IMR-90 (cell line): ENCODE measurements around the gene SLC2A1. TPM values are rescaled to one million over a fixed set of nuclear protein-coding genes. Genes with fewer than 3 reads are reported as not detected.

ENCODE experiments used
- ATAC-seq: fragments of 200-7000 bp; cut with Tn5 transposase; 2 replicates; pipeline ENCODE4 v1.9.1; 2020; ENCODE audit warnings: low read depth, mild to moderate bottlenecking, moderate library complexity
- BruUV-seq: library from RNA; stranded (reverse); fragments of 400-500 nt; replicated peaks from 2 replicates; lab custom pipeline; 2021; lab: Mats Ljungman, UMichigan
- CTCF ChIA-PET: fragments of 300-600 bp; formaldehyde crosslinking; extraction: SDS; loops from one replicate; lab custom pipeline; 2021; ENCODE audit warnings: antibody characterized with exemption; lab: Yijun Ruan, JAX
- POLR2A ChIA-PET: fragments of 300-600 bp; sonication (Branson Sonifier 250); formaldehyde crosslinking; loops from one replicate; lab custom pipeline; 2022; ENCODE audit warnings: antibody characterized with exemption; ENCODE audit not compliant: unreplicated experiment; lab: Charles Lee
- DNase-seq: peaks from one replicate; pipeline ENCODE4 v3.0.0; 2013
- H2AFZ ChIP-seq: replicated peaks from 2 replicates; pipeline ENCODE3; 2013; ENCODE audit warnings: low read length, mild to moderate bottlenecking; ENCODE audit not compliant: poor library complexity
- H2AK5ac ChIP-seq: 2 replicates; pipeline ENCODE4 v1.6.1; 2013; ENCODE audit warnings: low read depth, low read length, inconsistent platforms
- H2AK9ac ChIP-seq: replicated peaks from 2 replicates; pipeline ENCODE3; 2013; ENCODE audit warnings: mild to moderate bottlenecking, low read depth, low read length, moderate library complexity; ENCODE audit not compliant: poor library complexity
- H2BK120ac ChIP-seq: 2 replicates; pipeline ENCODE4 v1.6.1; 2013; ENCODE audit warnings: low read depth, low read length, inconsistent platforms
- H2BK15ac ChIP-seq: 3 replicates; pipeline ENCODE4 v1.6.1; 2013; ENCODE audit warnings: low read depth, low read length, inconsistent platforms
- H2BK20ac ChIP-seq: 2 replicates; pipeline ENCODE4 v1.6.1; 2013; ENCODE audit warnings: low read depth, mild to moderate bottlenecking, inconsistent platforms, low read length, moderate library complexity
- H2BK5ac ChIP-seq: 2 replicates; pipeline ENCODE4 v1.6.1; 2013; ENCODE audit warnings: mild to moderate bottlenecking, low read depth, low read length, inconsistent platforms; ENCODE audit not compliant: poor library complexity, severe bottlenecking
- H3K14ac ChIP-seq: replicated peaks from 2 replicates; pipeline ENCODE4 v1.6.1; 2013; ENCODE audit warnings: low read depth, low read length, inconsistent platforms
- H3K18ac ChIP-seq: 2 replicates; pipeline ENCODE4 v1.6.1; 2013; ENCODE audit warnings: low read depth, low read length, control low read depth
- H3K23ac ChIP-seq: 2 replicates; pipeline ENCODE4 v1.6.1; 2013; ENCODE audit warnings: low read depth, low read length, inconsistent platforms
- H3K27ac ChIP-seq: 2 replicates; pipeline ENCODE4 v1.5.1; 2013; ENCODE audit warnings: mild to moderate bottlenecking, control low read depth, low read length; ENCODE audit not compliant: insufficient read depth
- H3K27me3 ChIP-seq: 2 replicates; pipeline ENCODE4 v1.6.1; 2013; ENCODE audit warnings: low read length; ENCODE audit not compliant: control insufficient read depth, insufficient read depth
- H3K36me3 ChIP-seq: 2 replicates; pipeline ENCODE4 v1.6.1; 2013; ENCODE audit warnings: low read length, mixed read lengths; ENCODE audit not compliant: control insufficient read depth, insufficient read depth
- H3K4ac ChIP-seq: 2 replicates; pipeline ENCODE4 v1.6.1; 2013; ENCODE audit warnings: low read depth, low read length, inconsistent platforms
- H3K4me1 ChIP-seq: 2 replicates; pipeline ENCODE4 v1.6.1; 2013; ENCODE audit warnings: low read length, mixed read lengths; ENCODE audit not compliant: control insufficient read depth, insufficient read depth
- H3K4me2 ChIP-seq: 2 replicates; pipeline ENCODE4 v1.6.1; 2013; ENCODE audit warnings: low read depth, mild to moderate bottlenecking, control low read depth, low read length, moderate library complexity
- H3K4me3 ChIP-seq: 2 replicates; pipeline ENCODE4 v1.5.1; 2013; ENCODE audit warnings: low read depth, mild to moderate bottlenecking, control low read depth, low read length, moderate library complexity; ENCODE audit not compliant: insufficient read depth
- H3K56ac ChIP-seq: 2 replicates; pipeline ENCODE4 v1.6.1; 2013; ENCODE audit warnings: low read length, inconsistent platforms; ENCODE audit not compliant: insufficient read depth; ENCODE audit errors: extremely low read depth
- H3K79me1 ChIP-seq, 2 experiments: 2 replicates each; pipeline ENCODE4 v1.6.1; 2013; ENCODE audit warnings: low read length in 2 of 2, inconsistent platforms in 1 of 2, low read depth in 1 of 2
- H3K9ac ChIP-seq: 2 replicates; pipeline ENCODE4 v1.6.1; 2013; ENCODE audit warnings: low read depth, low read length, control low read depth
- H3K9me1 ChIP-seq: 2 replicates; pipeline ENCODE4 v1.6.1; 2013; ENCODE audit warnings: low read length, inconsistent platforms; ENCODE audit not compliant: insufficient read depth
- H3K9me3 ChIP-seq: 2 replicates; pipeline ENCODE4 v1.6.1; 2013; ENCODE audit warnings: low read length; ENCODE audit not compliant: control insufficient read depth, insufficient read depth
- H4K20me1 ChIP-seq: 2 replicates; pipeline ENCODE4 v1.6.1; 2013; ENCODE audit warnings: low read length, inconsistent platforms; ENCODE audit not compliant: insufficient read depth
- H4K5ac ChIP-seq: 2 replicates; pipeline ENCODE4 v1.6.1; 2013; ENCODE audit warnings: mild to moderate bottlenecking, low read depth, low read length, control low read depth
- H4K8ac ChIP-seq, 2 experiments: 2 replicates each; pipeline ENCODE4 v1.6.1; 2013; ENCODE audit warnings: low read depth in 2 of 2, low read length in 2 of 2, control low read depth in 1 of 2, inconsistent platforms in 1 of 2
- H4K91ac ChIP-seq: 2 replicates; pipeline ENCODE4 v1.6.1; 2013; ENCODE audit warnings: low read depth, low read length, inconsistent platforms; ENCODE audit not compliant: insufficient read depth
- CHD1 ChIP-seq: IDR thresholded peaks from 2 replicates; pipeline ENCODE4 v1.6.1; 2012; ENCODE audit warnings: low read depth, low read length, improper control_type of control experiment
- FOS ChIP-seq: fragments of 150-350 bp; IDR thresholded peaks from 2 replicates; pipeline ENCODE4 v1.6.1; 2016; ENCODE audit warnings: low read depth, low read length
- MAZ ChIP-seq: IDR thresholded peaks from 2 replicates; pipeline ENCODE4 v1.6.1; 2012; ENCODE audit warnings: low read depth, mild to moderate bottlenecking, low read length, improper control_type of control experiment, moderate library complexity, borderline replicate concordance
- MXI1 ChIP-seq: IDR thresholded peaks from 2 replicates; pipeline ENCODE4 v1.6.1; 2012; ENCODE audit warnings: low read depth, mild to moderate bottlenecking, low read length, moderate library complexity, borderline replicate concordance
- NFE2L2 ChIP-seq: fragments of 150-350 bp; IDR thresholded peaks from 2 replicates; pipeline ENCODE4 v1.6.1; 2016; ENCODE audit warnings: low read depth, mild to moderate bottlenecking, low read length
- RAD21 ChIP-seq: IDR thresholded peaks from 2 replicates; pipeline ENCODE4 v1.6.1; 2012; ENCODE audit warnings: low read length, improper control_type of control experiment
- RFX5 ChIP-seq: IDR thresholded peaks from 2 replicates; pipeline ENCODE4 v1.8.0; 2012; ENCODE audit warnings: low read depth, mild to moderate bottlenecking, low read length, moderate library complexity
- WGBS, 2 experiments: methylation state at CpG; one replicate each; pipeline versions ENCODE4 v1.1.5 to v1.1.7; 2013; ENCODE audit warnings: missing lambda C conversion rate in 2 of 2; ENCODE audit not compliant: insufficient read length in 1 of 2; ENCODE audit errors: extremely low coverage in 2 of 2; 5-methylcytosine and 5-hydroxymethylcytosine counted together
- dilution Hi-C: fragments of 300-500 bp; cut with HindIII; formaldehyde crosslinking; loops from one replicate; pipeline ENCODE4 v1.14.3; 2018; ENCODE audit warnings: low sequenced_read_pairs; ENCODE audit not compliant: unreplicated experiment
- in situ Hi-C: fragments of 300-500 bp; cut with MboI; formaldehyde crosslinking; loops from 3 replicates; pipeline ENCODE4 v1.14.3; 2019; ENCODE audit warnings: low sequenced_read_pairs, inconsistent platforms, mixed read lengths
- intact Hi-C: fragments of 100-400 bp; cut with micrococcal nuclease; formaldehyde crosslinking; loops from 2 replicates; pipeline ENCODE4 v1.10.0; 2022
- polyA plus RNA-seq, 3 experiments: library from polyadenylated mRNA; depleted of rRNA; stranded (reverse); fragments of >200 nt; gene quantifications; 2 replicates each; pipeline ENCODE4 v1.2.3, GENCODE V29; 2012; ENCODE audit warnings: low replicate concordance in 1 of 3
- total RNA-seq: library from RNA; depleted of rRNA; stranded (reverse); fragments of >200 nt; gene quantifications from 2 replicates; pipeline ENCODE4 v1.2.3, GENCODE V29; 2012

SLC2A1 gene
- total and polyA plus RNA-seq, 2 of the 4 experiments (the other 2 are of a cell fraction), result 200 to 395 TPM

GRCh38 chr1:42993502-42994136 is 35.0 kb upstream of the SLC2A1 start:
- dilution Hi-C loops (no loop called here), intact Hi-C loops (no loop called here), in situ Hi-C loops (no loop called here)
- no peak overlapping the region for H4K5ac ChIP-seq
- H2BK5ac ChIP-seq, result no peak overlapping the region
- H2AK5ac ChIP-seq, result no peak overlapping the region
- H2BK15ac ChIP-seq, result no peak overlapping the region
- no peak overlapping the region for H3K4me3 ChIP-seq
- 100% methylated on average over 1 of the region's 8 CpGs; no CpG with 5 or more reads in 1 of the 2 experiments for WGBS, 2 experiments
- H3K4ac ChIP-seq, result no peak overlapping the region
- ATAC-seq (no peak), DNase-seq (no peak)
- no peak overlapping the region for H4K91ac ChIP-seq
- H3K27me3 ChIP-seq, result no peaks in the 10 kb centered on the region
- H3K14ac ChIP-seq, result no peak overlapping the region
- no peak overlapping the region for H3K23ac ChIP-seq
- no peak overlapping the region for H3K18ac ChIP-seq
- ChIA-PET CTCF (no interaction called here), POLR2A (no interaction called here)
- no peak overlapping the region for H4K8ac ChIP-seq
- H3K9me3 ChIP-seq, result no peaks in the 10 kb centered on the region
- H2AK9ac ChIP-seq, result no peak overlapping the region
- H2BK20ac ChIP-seq, result no peak overlapping the region
- TF ChIP-seq NFE2L2 (no peak), CHD1 (no peak), MAZ (no peak), RFX5 (no peak), MXI1 (no peak), RAD21 (no peak), FOS (no peak)
- H3K4me2 ChIP-seq, result no peak overlapping the region
- H3K9me1 ChIP-seq, result no peaks in the 10 kb centered on the region
- H4K20me1 ChIP-seq, result no peaks in the 10 kb centered on the region
- H3K36me3 ChIP-seq, result no peaks in the 10 kb centered on the region
- peak overlapping the region; percentile 43 for H2AFZ ChIP-seq
- H3K27ac ChIP-seq, result no peak overlapping the region
- no TSS peak for BruUV-seq
- H3K4me1 ChIP-seq, result peaks cover 4% of the 10 kb centered on the region
- H3K9ac ChIP-seq, result no peak overlapping the region
- no peak overlapping the region for H2BK120ac ChIP-seq
- no peak overlapping the region for H3K56ac ChIP-seq
- H3K79me1 ChIP-seq, result no peaks in the 10 kb centered on the region
